Right lobe of liver (tissue), 6 donors: Measurements from ENCODE around the gene ZNF787. TPM values are rescaled to one million over a fixed set of nuclear protein-coding genes. Genes with fewer than 3 reads are reported as not detected.

Source experiments
- ATAC-seq, 4 donors: fragments of 200-7000 bp; cut with Tn5 transposase; one replicate each; pipeline ENCODE4 v1.9.1; 2020; ENCODE audit warnings: mild to moderate bottlenecking in 4 of 4, moderate library complexity in 4 of 4
- DNase-seq, 3 donors: peaks; one replicate each; pipeline ENCODE4 v3.0.0-alpha.2; 2020
- H3K27ac ChIP-seq, 3 donors: fragments of 200-600 bp; one replicate each; pipeline ENCODE4 v1.8.0; 2022
- H3K27me3 ChIP-seq, 2 donors: fragments of 200-600 bp; one replicate each; pipeline ENCODE4 v1.8.0; 2022
- H3K36me3 ChIP-seq, 4 donors: fragments of 200-600 bp; sonication (generic) in 1 of 4; one replicate each; pipeline versions ENCODE4 v1.5.1 to v1.8.0; 2017 to 2022; ENCODE audit warnings: control low read depth in 1 of 4
- H3K4me1 ChIP-seq, 4 donors: fragments of 200-600 bp; sonication (generic) in 1 of 4; one replicate each; pipeline versions ENCODE4 v1.5.1 to v1.8.0; 2017 to 2022; ENCODE audit warnings: control low read depth in 1 of 4
- H3K4me3 ChIP-seq, 3 donors: fragments of 200-600 bp; one replicate each; pipeline ENCODE4 v1.8.0; 2022
- H3K9me3 ChIP-seq, 4 donors: fragments of 200-600 bp; sonication (generic) in 1 of 4; one replicate each; pipeline versions ENCODE4 v1.5.1 to v1.8.0; 2017 to 2022; ENCODE audit warnings: control low read depth in 1 of 4
- CTCF ChIP-seq, 4 donors: fragments of 200-600 bp in 3 of 4; fragments of 450-650 bp in 1 of 4; IDR thresholded peaks; one replicate each; pipeline versions ENCODE4 v1.5.1 to v1.8.0; 2016 to 2022; ENCODE audit warnings: antibody characterized with exemption in 4 of 4, mild to moderate bottlenecking in 2 of 4
- POLR2A ChIP-seq: fragments of 450-650 bp; IDR thresholded peaks from one replicate; pipeline ENCODE4 v1.6.1; 2017; ENCODE audit warnings: antibody characterized with exemption, mild to moderate bottlenecking
- WGBS: methylation state at CpG from one replicate; pipeline ENCODE4 v1.1.6; 2018; ENCODE audit warnings: low coverage, low lambda C conversion rate; ENCODE audit not compliant: insufficient coverage; ENCODE audit errors: missing lambda C conversion rate; 5-methylcytosine and 5-hydroxymethylcytosine counted together
- intact Hi-C, 2 donors: fragments of 100-400 bp; cut with DNase I; formaldehyde crosslinking; loops; one replicate each; pipeline versions ENCODE4 v1.11.2 to v1.14.1; 2022
- total RNA-seq, 6 experiments: library from RNA; depleted of rRNA in 2 of 6; stranded (reverse); fragments of >200 nt in 2 of 6; fragmentation: NEBNext Ultra II Directional in 3 of 6; extraction: Animal tissue kit (Norgen Biotek cat#: 25700) in 3 of 6; gene quantifications; one replicate each; pipeline versions ENCODE4 v1.1.0 to v1.2.4, GENCODE V29; 2016 to 2023
- donor health status: DM: no; HTN: yes; CAD: no.
- donor health status: DM: no; HTN: no; CAD: no.
- donor health status: DM: no; HTN: no; CAD: no.
- donor health status: DM: no; HTN: yes; CAD: no.
- donor health status: DM: no; HTN: yes; CAD: no.

Gene ZNF787
- total RNA-seq, 6 experiments from 2014 or later, result 15.8 to 26.0 (median 22.5) TPM

- WGBS, result 10% methylated on average over 14 of the region's 22 CpGs
- TF ChIP-seq POLR2A (no peak), CTCF (IDR thresholded peaks at IDR 0.05) (peak; percentile 77 to 89 (median 83))
- H3K4me3 ChIP-seq, result no peak overlapping the region
- DNase-seq (peak; percentile 83 to 91 (median 89)), ATAC-seq (peak; percentile 90 to 97 (median 92))
- H3K27ac ChIP-seq, result peak overlapping the region in 2 of 3 donors; percentile 76 to 90
- intact Hi-C loops, result loop anchor here (10.0 kb wide), 2 partner anchors 60 to 70 kb away; partner anchors contain the start of gene GALP (in 1 of the 2)
- no peaks in the 10 kb centered on the region for H3K27me3 ChIP-seq
- H3K4me1 ChIP-seq, result peaks cover 0 to 43% (median 23%) of the 10 kb centered on the region in 4 donors
- H3K36me3 ChIP-seq, result peaks cover 0 to 16% (median 3%) of the 10 kb centered on the region in 4 donors
- H3K9me3 ChIP-seq, result no peaks in the 10 kb centered on the region
Measured at GRCh38 chr19:56105090-56105701, 15.9 kb downstream of the ZNF787 start.

- peak in 1 of 3 donors; percentile 50 for DNase-seq
- peaks cover 0 to 16% (median 4%) of the 10 kb centered on the region in 4 donors for H3K36me3 ChIP-seq
- H3K27ac ChIP-seq, result no peak overlapping the region
- H3K9me3 ChIP-seq, result no peaks in the 10 kb centered on the region
- H3K4me3 ChIP-seq, result no peak overlapping the region
- H3K27me3 ChIP-seq, result no peaks in the 10 kb centered on the region
- no peak for ATAC-seq
- intact Hi-C loops, result loop anchor here (10.0 kb wide), 2 partner anchors 60 to 70 kb away; partner anchors contain the start of gene GALP (in 1 of the 2)
- TF ChIP-seq POLR2A (no peak), CTCF (IDR thresholded peaks at IDR 0.05) (no peak)
- peaks cover 0 to 36% (median 20%) of the 10 kb centered on the region in 4 donors for H3K4me1 ChIP-seq
- 94% methylated on average over 13 of the region's 29 CpGs for WGBS
Measured at GRCh38 chr19:56104423-56104822, 16.7 kb downstream of the ZNF787 start.

GRCh38 chr19:56103027-56103614, 18.0 kb downstream of the ZNF787 start:
- H3K4me3 ChIP-seq, result no peak overlapping the region
- peaks cover 0 to 24% (median 11%) of the 10 kb centered on the region in 4 donors for H3K4me1 ChIP-seq
- H3K27ac ChIP-seq, result no peak overlapping the region
- peaks cover 0 to 16% (median 4%) of the 10 kb centered on the region in 4 donors for H3K36me3 ChIP-seq
- no peaks in the 10 kb centered on the region for H3K9me3 ChIP-seq
- TF ChIP-seq CTCF (IDR thresholded peaks at IDR 0.05) (no peak), POLR2A (no peak)
- WGBS, result 47% methylated on average over 3 of the region's 20 CpGs
- DNase-seq, result peak in 1 of 3 donors; percentile 48
- H3K27me3 ChIP-seq, result no peaks in the 10 kb centered on the region
- intact Hi-C loops, result loop anchor here (10.0 kb wide), 2 partner anchors 62 to 72 kb away; partner anchors contain the start of gene GALP (in 1 of the 2)
- ATAC-seq, result no peak

- intact Hi-C loops, result loop anchor here (10.0 kb wide), 2 partner anchors 63 to 73 kb away; partner anchors contain the start of gene GALP (in 1 of the 2)
- ATAC-seq (no peak), DNase-seq (no peak)
- WGBS, result 88% methylated on average over 12 of the region's 34 CpGs
- Histone ChIP-seq H3K27me3 (no peaks in the 10 kb centered on the region), H3K9me3 (no peaks in the 10 kb centered on the region), H3K27ac (no peak overlapping the region), H3K36me3 (peaks cover 0 to 16% (median 4%) of the 10 kb centered on the region in 4 donors), H3K4me1 (peaks cover 0 to 24% (median 11%) of the 10 kb centered on the region in 4 donors), H3K4me3 (no peak overlapping the region)
- no peak for TF ChIP-seq CTCF (IDR thresholded peaks at IDR 0.05)
- no peak for TF ChIP-seq POLR2A
Measured at GRCh38 chr19:56101746-56102535, 19.2 kb downstream of the ZNF787 start.
